Measurements from ENCODE around the gene CFLAR.
"Not testable (repeated sequence)": the region's sequence is repeated elsewhere in the genome, so short reads cannot be mapped to it uniquely, and the experiment has no call there.

CFLAR gene

GRCh38 chr2:201149064-201149820, 33.3 kb downstream of the CFLAR start:
- H3K4me3 ChIP-seq (replicated peaks in 1 of 2; ENCODE audit: low read depth in 2 of 2, low read length in 2 of 2): no peak overlapping the region
- TF ChIP-seq CTCF (IDR thresholded peaks at IDR 0.05; ENCODE audit: low read depth, low read length): no peak
- peak; percentile 90 to 98 for DNase-seq (ENCODE audit: low read depth in 2 of 2)

- H3K4me3 ChIP-seq (replicated peaks in 1 of 2; ENCODE audit: low read depth in 2 of 2, low read length in 2 of 2): not testable (repeated sequence)
- DNase-seq (ENCODE audit: low read depth in 2 of 2): peak; percentile 38 to 89
Observed at GRCh38 chr2:201149821-201150165, 33.8 kb downstream of the CFLAR start.

- TF ChIP-seq CTCF (IDR thresholded peaks at IDR 0.05; ENCODE audit: low read depth, low read length): no peak
- DNase-seq (ENCODE audit: low read depth in 2 of 2): no peak
- H3K4me3 ChIP-seq (replicated peaks in 1 of 2; ENCODE audit: low read depth in 2 of 2, low read length in 2 of 2): no peak overlapping the region
Observed at GRCh38 chr2:201150454-201151020, 34.6 kb downstream of the CFLAR start.

- TF ChIP-seq CTCF (IDR thresholded peaks at IDR 0.05; ENCODE audit: low read depth, low read length): no peak
- DNase-seq (ENCODE audit: low read depth in 2 of 2): peak; percentile 83 to 94
- no peak overlapping the region for H3K4me3 ChIP-seq (replicated peaks in 1 of 2; ENCODE audit: low read depth in 2 of 2, low read length in 2 of 2)
Observed at GRCh38 chr2:201151127-201151981, 35.4 kb downstream of the CFLAR start.

- no peak for TF ChIP-seq CTCF (IDR thresholded peaks at IDR 0.05; ENCODE audit: low read depth, low read length)
- no peak overlapping the region for H3K4me3 ChIP-seq (replicated peaks in 1 of 2; ENCODE audit: low read depth in 2 of 2, low read length in 2 of 2)
- DNase-seq (ENCODE audit: low read depth in 2 of 2): no peak
Observed at GRCh38 chr2:201152517-201152916, 36.6 kb downstream of the CFLAR start.

GRCh38 chr2:201152999-201153815, 37.2 kb downstream of the CFLAR start:
- no peak for TF ChIP-seq CTCF (IDR thresholded peaks at IDR 0.05; ENCODE audit: low read depth, low read length)
- no peak overlapping the region for H3K4me3 ChIP-seq (replicated peaks in 1 of 2; ENCODE audit: low read depth in 2 of 2, low read length in 2 of 2)
- DNase-seq (ENCODE audit: low read depth in 2 of 2): no peak
